PFSK-1 (cell line): Measurements from ENCODE around the gene AXIN2.

Experiments
- FOXP2 ChIP-seq: optimal IDR thresholded peaks from 2 replicates; pipeline ENCODE3; 2011; ENCODE audit warnings: borderline replicate concordance, control low read depth, inconsistent platforms; ENCODE audit not compliant: insufficient read depth; ENCODE audit errors: extremely low read length, extremely low read depth
- POLR2AphosphoS5 ChIP-seq: IDR thresholded peaks from 2 replicates; pipeline ENCODE4 v1.6.1; 2012; ENCODE audit warnings: low read depth, mild to moderate bottlenecking, control low read depth, low read length, moderate library complexity
- REST ChIP-seq, 2 experiments: IDR thresholded peaks; 2 replicates each; pipeline versions ENCODE4 v1.6.1 to v1.8.0; 2011 to 2012; ENCODE audit warnings: low read depth in 2 of 2, low read length in 2 of 2, control low read depth in 1 of 2, inconsistent platforms in 1 of 2, mild to moderate bottlenecking in 1 of 2, moderate library complexity in 1 of 2; ENCODE audit not compliant: insufficient read depth in 1 of 2
- SIN3A ChIP-seq: IDR thresholded peaks from 2 replicates; pipeline ENCODE4 v1.6.1; 2012; ENCODE audit warnings: mild to moderate bottlenecking, low read length, moderate library complexity, borderline replicate concordance; ENCODE audit not compliant: insufficient read depth
- TAF1 ChIP-seq: IDR thresholded peaks from 2 replicates; pipeline ENCODE4 v1.6.1; 2012; ENCODE audit warnings: low read length, control low read depth, borderline replicate concordance; ENCODE audit not compliant: insufficient read depth

GRCh38 chr17:65587534-65588180 lies 26.2 kb upstream of the AXIN2 start:
- TF ChIP-seq POLR2AphosphoS5 (no peak), SIN3A (no peak), FOXP2 (no peak), REST (IDR thresholded peaks at IDR 0.05; ENCODE audit: insufficient read depth in 1 of 2, low read depth in 2 of 2, low read length in 2 of 2) (no peak), TAF1 (no peak)
